ENCODE measurements around the gene CLEC2A.

DNA sequence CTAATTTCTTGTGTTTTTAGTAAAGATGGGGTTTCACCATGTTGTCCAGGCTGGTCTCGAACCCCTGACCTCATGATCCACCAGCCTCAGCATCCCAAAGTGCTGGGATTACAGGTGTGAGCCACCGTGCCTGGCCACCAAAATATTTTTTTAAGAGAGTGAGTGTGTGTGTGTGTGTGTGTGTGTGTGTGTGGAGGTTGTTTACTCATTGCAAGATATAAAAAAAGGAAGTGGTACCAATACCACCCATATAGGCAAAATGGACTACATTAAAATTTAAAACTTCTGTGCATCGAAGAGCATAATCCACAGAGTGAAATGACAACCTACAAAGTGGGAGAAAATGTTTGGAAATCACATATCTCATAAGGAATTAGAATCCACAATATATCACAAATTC, 15.5 kb upstream of the CLEC2A start:
- TF ChIP-seq RFX5 (IDR thresholded peaks at IDR 0.05), result no peak
- TF ChIP-seq, protein P1, sequence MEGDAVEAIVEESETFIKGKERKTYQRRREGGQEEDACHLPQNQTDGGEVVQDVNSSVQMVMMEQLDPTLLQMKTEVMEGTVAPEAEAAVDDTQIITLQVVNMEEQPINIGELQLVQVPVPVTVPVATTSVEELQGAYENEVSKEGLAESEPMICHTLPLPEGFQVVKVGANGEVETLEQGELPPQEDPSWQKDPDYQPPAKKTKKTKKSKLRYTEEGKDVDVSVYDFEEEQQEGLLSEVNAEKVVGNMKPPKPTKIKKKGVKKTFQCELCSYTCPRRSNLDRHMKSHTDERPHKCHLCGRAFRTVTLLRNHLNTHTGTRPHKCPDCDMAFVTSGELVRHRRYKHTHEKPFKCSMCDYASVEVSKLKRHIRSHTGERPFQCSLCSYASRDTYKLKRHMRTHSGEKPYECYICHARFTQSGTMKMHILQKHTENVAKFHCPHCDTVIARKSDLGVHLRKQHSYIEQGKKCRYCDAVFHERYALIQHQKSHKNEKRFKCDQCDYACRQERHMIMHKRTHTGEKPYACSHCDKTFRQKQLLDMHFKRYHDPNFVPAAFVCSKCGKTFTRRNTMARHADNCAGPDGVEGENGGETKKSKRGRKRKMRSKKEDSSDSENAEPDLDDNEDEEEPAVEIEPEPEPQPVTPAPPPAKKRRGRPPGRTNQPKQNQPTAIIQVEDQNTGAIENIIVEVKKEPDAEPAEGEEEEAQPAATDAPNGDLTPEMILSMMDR (IDR thresholded peaks at IDR 0.05), result no peak
- TF ChIP-seq NPAS2 (CRISPR knock-in tag; IDR thresholded peaks at IDR 0.05; ENCODE audit: borderline replicate concordance), result no peak
